Hepatocyte (in vitro differentiated cells): ENCODE data around the gene PARD3B. TPM values are rescaled to one million over a fixed set of nuclear protein-coding genes. Genes with fewer than 3 reads are reported as not detected.

Source experiments
- DNase-seq: peaks from one replicate; pipeline ENCODE4 v3.0.0-alpha.2; 2016; ENCODE audit warnings: low spot score
- H2AFZ ChIP-seq: fragments of 200-600 bp; sonication (generic); 2 replicates; pipeline ENCODE4 v1.6.0; 2016; ENCODE audit warnings: antibody characterized with exemption, mild to moderate bottlenecking
- H3K27ac ChIP-seq: fragments of 200-600 bp; sonication (generic); 2 replicates; pipeline ENCODE4 v1.5.1; 2016; ENCODE audit warnings: mild to moderate bottlenecking
- H3K27me3 ChIP-seq: fragments of 200-600 bp; sonication (generic); 2 replicates; pipeline ENCODE4 v1.6.1; 2016
- H3K36me3 ChIP-seq: fragments of 200-600 bp; sonication (generic); replicated peaks from 2 replicates; pipeline ENCODE4 v1.5.1; 2016; ENCODE audit warnings: low read depth; ENCODE audit not compliant: insufficient read depth
- H3K4me1 ChIP-seq: fragments of 200-600 bp; sonication (generic); 2 replicates; pipeline ENCODE4 v1.5.1; 2016; ENCODE audit warnings: mild to moderate bottlenecking, moderate library complexity; ENCODE audit not compliant: insufficient read depth
- H3K4me2 ChIP-seq: fragments of 200-600 bp; sonication (generic); 2 replicates; pipeline ENCODE4 v1.6.0; 2016
- H3K4me3 ChIP-seq: fragments of 200-600 bp; sonication (generic); 2 replicates; pipeline ENCODE4 v1.5.1; 2016; ENCODE audit warnings: mild to moderate bottlenecking
- H3K79me2 ChIP-seq: fragments of 200-600 bp; sonication (generic); 2 replicates; pipeline ENCODE4 v1.6.0; 2017; ENCODE audit warnings: mild to moderate bottlenecking
- H3K9me2 ChIP-seq: fragments of 200-600 bp; sonication (generic); replicated peaks from 2 replicates; pipeline ENCODE4 v1.6.0; 2017; ENCODE audit warnings: mild to moderate bottlenecking; ENCODE audit not compliant: insufficient read depth
- H3K9me3 ChIP-seq: fragments of 200-600 bp; sonication (generic); 2 replicates; pipeline ENCODE4 v1.5.1; 2016; ENCODE audit warnings: low read depth, mild to moderate bottlenecking
- H4K20me1 ChIP-seq: fragments of 200-600 bp; sonication (generic); 2 replicates; pipeline ENCODE4 v1.6.0; 2016; ENCODE audit warnings: mild to moderate bottlenecking; ENCODE audit not compliant: insufficient read depth, poor library complexity, severe bottlenecking
- EZH2 ChIP-seq: fragments of 200-600 bp; sonication (generic); IDR thresholded peaks from 2 replicates; pipeline ENCODE4 v1.6.1; 2016; ENCODE audit warnings: antibody characterized with exemption, mild to moderate bottlenecking, borderline replicate concordance
- EZH2phosphoT487 ChIP-seq: fragments of 200-600 bp; sonication (generic); IDR thresholded peaks from one replicate; pipeline ENCODE4 v1.6.1; 2018; ENCODE audit warnings: antibody characterized with exemption, mild to moderate bottlenecking, low read depth, moderate library complexity; ENCODE audit not compliant: unreplicated experiment, severe bottlenecking
- WGBS: methylation state at CpG from one replicate; pipeline ENCODE4 v1.1.6; 2016; ENCODE audit warnings: low lambda C conversion rate; ENCODE audit errors: missing lambda C conversion rate; 5-methylcytosine and 5-hydroxymethylcytosine counted together
- polyA plus RNA-seq: library from polyadenylated mRNA; unstranded; fragments of >200 nt; fragmentation: Nextera tagmentation; extraction: Ambion mirVana; gene quantifications from 2 replicates; pipeline ENCODE4 v1.2.1, GENCODE V29; 2016
- total RNA-seq: library from RNA; depleted of rRNA; stranded (reverse); fragments of >200 nt; gene quantifications from 2 replicates; pipeline ENCODE4 v1.2.3, GENCODE V29; 2014
- TF ChIP-seq, protein P1 (sequence below): fragments of 200-600 bp; sonication (generic); IDR thresholded peaks from 2 replicates; pipeline ENCODE4 v1.5.1; 2016; ENCODE audit warnings: antibody characterized with exemption, mild to moderate bottlenecking; ENCODE audit not compliant: poor library complexity

Gene PARD3B
- total and polyA plus RNA-seq, 2 experiments from 2014 or later, result 11.5 to 21.7 TPM

- no peaks in the 10 kb centered on the region for H3K9me2 ChIP-seq
- no peak overlapping the region for H3K4me3 ChIP-seq
- H3K27me3 ChIP-seq, result no peaks in the 10 kb centered on the region
- no peaks in the 10 kb centered on the region for H4K20me1 ChIP-seq
- H3K27ac ChIP-seq, result no peak overlapping the region
- H3K9me3 ChIP-seq, result no peaks in the 10 kb centered on the region
- H3K36me3 ChIP-seq, result no peaks in the 10 kb centered on the region
- H3K79me2 ChIP-seq, result no peaks in the 10 kb centered on the region
- H3K4me1 ChIP-seq, result no peaks in the 10 kb centered on the region
- TF ChIP-seq EZH2phosphoT487 (no peak), EZH2 (no peak)
- TF ChIP-seq, protein P1, sequence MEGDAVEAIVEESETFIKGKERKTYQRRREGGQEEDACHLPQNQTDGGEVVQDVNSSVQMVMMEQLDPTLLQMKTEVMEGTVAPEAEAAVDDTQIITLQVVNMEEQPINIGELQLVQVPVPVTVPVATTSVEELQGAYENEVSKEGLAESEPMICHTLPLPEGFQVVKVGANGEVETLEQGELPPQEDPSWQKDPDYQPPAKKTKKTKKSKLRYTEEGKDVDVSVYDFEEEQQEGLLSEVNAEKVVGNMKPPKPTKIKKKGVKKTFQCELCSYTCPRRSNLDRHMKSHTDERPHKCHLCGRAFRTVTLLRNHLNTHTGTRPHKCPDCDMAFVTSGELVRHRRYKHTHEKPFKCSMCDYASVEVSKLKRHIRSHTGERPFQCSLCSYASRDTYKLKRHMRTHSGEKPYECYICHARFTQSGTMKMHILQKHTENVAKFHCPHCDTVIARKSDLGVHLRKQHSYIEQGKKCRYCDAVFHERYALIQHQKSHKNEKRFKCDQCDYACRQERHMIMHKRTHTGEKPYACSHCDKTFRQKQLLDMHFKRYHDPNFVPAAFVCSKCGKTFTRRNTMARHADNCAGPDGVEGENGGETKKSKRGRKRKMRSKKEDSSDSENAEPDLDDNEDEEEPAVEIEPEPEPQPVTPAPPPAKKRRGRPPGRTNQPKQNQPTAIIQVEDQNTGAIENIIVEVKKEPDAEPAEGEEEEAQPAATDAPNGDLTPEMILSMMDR, result no peak
- DNase-seq, result no peak
- H2AFZ ChIP-seq, result no peak overlapping the region
- 75% methylated on average over 7 of the region's 7 CpGs for WGBS
- no peak overlapping the region for H3K4me2 ChIP-seq
Measured at GRCh38 chr2:205636549-205637319, 1091.5 kb downstream of the PARD3B start.

DNA sequence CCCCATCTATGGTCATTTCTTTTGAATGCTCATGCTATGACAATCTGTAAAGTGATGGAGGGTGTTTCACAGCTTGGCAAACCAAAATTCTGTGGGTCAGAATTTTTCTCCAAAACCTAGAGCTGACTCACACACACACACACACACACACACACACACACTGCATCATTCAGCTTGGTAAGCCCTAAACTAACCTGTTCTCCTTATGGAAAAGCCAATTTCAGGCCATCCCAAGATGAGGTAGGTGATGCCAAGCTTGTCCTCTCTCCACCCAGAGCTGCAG is 1092.0 kb downstream of the PARD3B start:
- Histone ChIP-seq H3K79me2 (no peaks in the 10 kb centered on the region), H3K27ac (no peak overlapping the region)

GRCh38 chr2:205637779-205638503 is 1092.7 kb downstream of the PARD3B start:
- H4K20me1 ChIP-seq, result no peaks in the 10 kb centered on the region
- TF ChIP-seq EZH2phosphoT487 (no peak), EZH2 (no peak)
- TF ChIP-seq, protein P1, result no peak

More for the DNA sequence above, 1092.0 kb downstream of the PARD3B start:
- Histone ChIP-seq H2AFZ (no peak overlapping the region), H3K4me3 (no peak overlapping the region), H4K20me1 (no peaks in the 10 kb centered on the region), H3K36me3 (no peaks in the 10 kb centered on the region), H3K4me2 (no peak overlapping the region), H3K4me1 (no peaks in the 10 kb centered on the region), H3K27me3 (no peaks in the 10 kb centered on the region), H3K9me3 (no peaks in the 10 kb centered on the region), H3K9me2 (no peaks in the 10 kb centered on the region)
- TF ChIP-seq EZH2 (no peak), EZH2phosphoT487 (no peak)
- TF ChIP-seq, protein P1, result no peak
- DNase-seq, result no peak

More at GRCh38 chr2:205637779-205638503, 1092.7 kb downstream of the PARD3B start:
- Histone ChIP-seq H3K9me3 (no peaks in the 10 kb centered on the region), H3K4me3 (no peak overlapping the region), H2AFZ (no peak overlapping the region), H3K36me3 (no peaks in the 10 kb centered on the region), H3K4me2 (no peak overlapping the region), H3K27ac (no peak overlapping the region), H3K9me2 (no peaks in the 10 kb centered on the region), H3K27me3 (no peaks in the 10 kb centered on the region), H3K4me1 (no peaks in the 10 kb centered on the region), H3K79me2 (no peaks in the 10 kb centered on the region)
- WGBS, result 59% methylated on average over 6 of the region's 6 CpGs
- DNase-seq, result peak; percentile 27
